Endothelial cell of umbilical vein (primary cell): ENCODE results near the gene PDAP1. TPM values are rescaled to one million over a fixed set of nuclear protein-coding genes. Genes with fewer than 3 reads are reported as not detected.

Experiments
- BruUV-seq: library from RNA; stranded (reverse); fragments of 400-500 nt; replicated peaks from 2 replicates; lab custom pipeline; 2021; lab: Mats Ljungman, UMichigan
- CTCF ChIA-PET: fragments of 300-600, 350-600 bp; sonication (Branson Sonifier 250); formaldehyde crosslinking; loops from one replicate; lab custom pipeline; 2021; ENCODE audit warnings: antibody characterized with exemption, inconsistent platforms; lab: Charles Lee
- POLR2A ChIA-PET: fragments of 300-600, 350-600 bp; sonication (Branson Sonifier 250); formaldehyde crosslinking; loops from one replicate; lab custom pipeline; 2021; ENCODE audit warnings: antibody characterized with exemption, inconsistent platforms; lab: Charles Lee
- DNase-seq: peaks from one replicate; pipeline ENCODE4 v3.0.0-alpha.2; 2011; ENCODE audit warnings: low read depth, low spot score
- FAIRE-seq: peaks from 2 replicates; lab custom pipeline; 2011; peaks lifted over from hg19 to GRCh38; lab: Jason Lieb, UNC
- H2AFZ ChIP-seq: 2 replicates; pipeline ENCODE4 v1.6.0; 2012; ENCODE audit warnings: low read depth, low read length, control low read depth, inconsistent platforms
- H3K27ac ChIP-seq: 2 replicates; pipeline ENCODE4 v1.5.1; 2011; ENCODE audit warnings: low read depth, mild to moderate bottlenecking, control low read depth, low read length, moderate library complexity; ENCODE audit not compliant: insufficient read depth
- H3K27me3 ChIP-seq, 2 experiments: 2 replicates each; pipeline versions ENCODE4 v1.6.0 to v1.6.1; 2011; ENCODE audit warnings: low read length in 2 of 2, mixed read lengths in 1 of 2; ENCODE audit not compliant: control insufficient read depth in 2 of 2, insufficient read depth in 2 of 2
- H3K36me3 ChIP-seq, 2 experiments: 2 replicates in 1 of 2; 3 replicates in 1 of 2; pipeline ENCODE4 v1.5.1; 2011; ENCODE audit warnings: low read length in 2 of 2, mild to moderate bottlenecking in 1 of 2, moderate library complexity in 1 of 2; ENCODE audit not compliant: control insufficient read depth in 2 of 2, insufficient read depth in 2 of 2; ENCODE audit errors: extremely low read depth in 1 of 2
- H3K4me1 ChIP-seq: 3 replicates; pipeline ENCODE4 v1.5.1; 2011; ENCODE audit warnings: mild to moderate bottlenecking, low read length; ENCODE audit not compliant: control insufficient read depth, insufficient read depth; ENCODE audit errors: extremely low read depth
- H3K4me2 ChIP-seq: 2 replicates; pipeline ENCODE4 v1.6.1; 2011; ENCODE audit warnings: low read length, control low read depth, mixed read lengths; ENCODE audit not compliant: insufficient read depth
- H3K4me3 ChIP-seq, 3 experiments: fragments of 200-600 bp in 1 of 3; sonication (generic), shearing (Covaris generic) in 1 of 3; replicated peaks in 1 of 3; 2 replicates each; pipeline ENCODE4 v1.5.1; 2011 to 2016; ENCODE audit warnings: control low read depth in 3 of 3, low read length in 3 of 3, mild to moderate bottlenecking in 2 of 3, inconsistent platforms in 1 of 3, low read depth in 1 of 3, moderate library complexity in 1 of 3; ENCODE audit not compliant: insufficient read depth in 1 of 3
- H3K79me2 ChIP-seq: 2 replicates; pipeline ENCODE4 v1.6.0; 2012; ENCODE audit warnings: low read length, inconsistent platforms; ENCODE audit not compliant: control insufficient read depth, insufficient read depth
- H3K9ac ChIP-seq: replicated peaks from 2 replicates; pipeline ENCODE3; 2011; ENCODE audit warnings: low read length, control low read depth; ENCODE audit not compliant: insufficient read depth; ENCODE audit errors: extremely low read depth
- H3K9me1 ChIP-seq: replicated peaks from 3 replicates; pipeline ENCODE4 v1.6.0; 2011; ENCODE audit warnings: mild to moderate bottlenecking, low read length; ENCODE audit not compliant: control insufficient read depth, insufficient read depth; ENCODE audit errors: extremely low read depth
- H3K9me3 ChIP-seq: replicated peaks from 2 replicates; pipeline ENCODE4 v1.5.1; 2012; ENCODE audit warnings: low read length, inconsistent platforms; ENCODE audit not compliant: control insufficient read depth, insufficient read depth
- H4K20me1 ChIP-seq: replicated peaks from 2 replicates; pipeline ENCODE3; 2011; ENCODE audit warnings: mild to moderate bottlenecking, low read length; ENCODE audit not compliant: control insufficient read depth, insufficient read depth; ENCODE audit errors: extremely low read depth
- EZH2 ChIP-seq: IDR thresholded peaks from 2 replicates; pipeline ENCODE4 v1.6.1; 2012; ENCODE audit warnings: borderline replicate concordance, low read depth, mild to moderate bottlenecking, moderate library complexity, low read length, inconsistent platforms; ENCODE audit not compliant: severe bottlenecking
- FOS ChIP-seq: IDR thresholded peaks from 2 replicates; pipeline ENCODE4 v1.6.1; 2011; ENCODE audit warnings: mild to moderate bottlenecking, low read length, moderate library complexity, borderline replicate concordance; ENCODE audit not compliant: insufficient read depth
- GATA2 ChIP-seq: IDR thresholded peaks from 2 replicates; pipeline ENCODE4 v1.7.0; 2011; ENCODE audit warnings: low read depth, mild to moderate bottlenecking, moderate library complexity, mixed read lengths, low read length; ENCODE audit not compliant: insufficient read length, insufficient read depth
- JUN ChIP-seq: IDR thresholded peaks from 2 replicates; pipeline ENCODE4 v1.6.1; 2011; ENCODE audit warnings: borderline replicate concordance, low read depth; ENCODE audit not compliant: insufficient read length, insufficient read depth
- MYC ChIP-seq: IDR thresholded peaks from one replicate; pipeline ENCODE4 v1.6.1; 2011; ENCODE audit warnings: mild to moderate bottlenecking, low read depth, low read length
- POLR2A ChIP-seq: IDR thresholded peaks from 2 replicates; pipeline ENCODE4 v1.6.1; 2012; ENCODE audit warnings: low read depth, mild to moderate bottlenecking, control low read depth, low read length
- POLR2AphosphoS5 ChIP-seq: IDR thresholded peaks from 2 replicates; pipeline ENCODE4 v1.6.1; 2012; ENCODE audit warnings: low read depth, mild to moderate bottlenecking, control low read depth, low read length, moderate library complexity; ENCODE audit not compliant: insufficient read depth
- dilution Hi-C: fragments of 300-500 bp; cut with MboI; formaldehyde crosslinking; loops from one replicate; pipeline ENCODE4 v1.15.0; 2019; ENCODE audit warnings: low sequenced_read_pairs; ENCODE audit not compliant: extremely low pct_ligation_motif_present
- intact Hi-C: fragments of 100-400 bp; cut with micrococcal nuclease; formaldehyde crosslinking; loops from one replicate; pipeline ENCODE4 v1.10.0; 2022
- polyA plus RNA-seq, 4 experiments: library from polyadenylated mRNA; depleted of rRNA in 3 of 4; stranded (reverse) in 3 of 4; unstranded in 1 of 4; fragments of >200 nt; gene quantifications; 2 replicates each; pipeline versions ENCODE4 v1.2.1 to v1.2.3, GENCODE V29; 2011 to 2012; ENCODE audit warnings: missing spikeins in 1 of 4
- total RNA-seq: library from RNA; stranded (reverse); gene quantifications from 2 replicates; pipeline ENCODE4 v1.2.3, GENCODE V29; 2021
- TF ChIP-seq, protein P1 (sequence below), 2 donors: IDR thresholded peaks; 1 replicate in 1 of 2; 2 replicates in 1 of 2; pipeline ENCODE4 v1.5.1; 2011; ENCODE audit warnings: low read length in 2 of 2, mild to moderate bottlenecking in 2 of 2, moderate library complexity in 2 of 2, control low read depth in 1 of 2, inconsistent platforms in 1 of 2, low read depth in 1 of 2; ENCODE audit not compliant: insufficient read depth in 1 of 2; ENCODE audit errors: extremely low read depth in 1 of 2
- TF ChIP-seq, protein P2 (sequence below): IDR thresholded peaks from 2 replicates; pipeline ENCODE4 v1.6.1; 2011; ENCODE audit not compliant: insufficient read depth, insufficient read length

The PDAP1 gene
- total and polyA plus RNA-seq, 2 donors (not counting 3 experiments of a cell fraction or from before 2014, with no cell fraction given) = 32.6 to 150 TPM

DNA sequence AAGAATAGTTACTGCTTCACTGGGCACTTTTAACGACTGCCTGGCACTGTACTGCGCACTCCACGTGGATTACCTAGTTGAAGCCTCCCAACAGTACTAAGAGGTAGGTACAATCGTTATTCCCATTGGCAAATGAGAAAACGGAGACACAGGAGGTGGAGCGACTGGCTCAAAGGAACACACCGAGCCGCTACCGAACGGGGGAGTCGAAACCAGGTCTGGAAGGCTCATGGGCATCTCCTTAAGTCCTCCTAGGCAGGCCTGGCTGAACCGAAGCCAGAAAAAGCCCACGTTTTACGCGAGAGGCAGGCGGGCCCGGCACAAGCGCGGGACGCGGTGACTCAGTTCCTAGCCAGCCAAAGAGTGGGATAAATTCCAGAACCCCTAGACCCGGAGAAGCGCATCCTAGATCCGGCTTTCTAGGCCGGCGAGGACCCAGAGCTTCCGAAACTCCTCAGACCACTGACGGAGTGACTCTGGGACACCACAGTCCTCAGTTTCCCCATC, 472 bp downstream of the PDAP1 start:
- intact Hi-C loops (loop anchor here (1.0 kb wide), 4 partner anchors 29 to 96 kb away; partner anchors contain the start of gene ZKSCAN5), dilution Hi-C loops (no loop called here)
- TF ChIP-seq POLR2AphosphoS5 (peak; percentile 18), POLR2A (peak; percentile 36), EZH2 (no peak), MYC (no peak), FOS (peak; percentile 61), JUN (no peak), GATA2 (no peak)
- TF ChIP-seq, protein P1, sequence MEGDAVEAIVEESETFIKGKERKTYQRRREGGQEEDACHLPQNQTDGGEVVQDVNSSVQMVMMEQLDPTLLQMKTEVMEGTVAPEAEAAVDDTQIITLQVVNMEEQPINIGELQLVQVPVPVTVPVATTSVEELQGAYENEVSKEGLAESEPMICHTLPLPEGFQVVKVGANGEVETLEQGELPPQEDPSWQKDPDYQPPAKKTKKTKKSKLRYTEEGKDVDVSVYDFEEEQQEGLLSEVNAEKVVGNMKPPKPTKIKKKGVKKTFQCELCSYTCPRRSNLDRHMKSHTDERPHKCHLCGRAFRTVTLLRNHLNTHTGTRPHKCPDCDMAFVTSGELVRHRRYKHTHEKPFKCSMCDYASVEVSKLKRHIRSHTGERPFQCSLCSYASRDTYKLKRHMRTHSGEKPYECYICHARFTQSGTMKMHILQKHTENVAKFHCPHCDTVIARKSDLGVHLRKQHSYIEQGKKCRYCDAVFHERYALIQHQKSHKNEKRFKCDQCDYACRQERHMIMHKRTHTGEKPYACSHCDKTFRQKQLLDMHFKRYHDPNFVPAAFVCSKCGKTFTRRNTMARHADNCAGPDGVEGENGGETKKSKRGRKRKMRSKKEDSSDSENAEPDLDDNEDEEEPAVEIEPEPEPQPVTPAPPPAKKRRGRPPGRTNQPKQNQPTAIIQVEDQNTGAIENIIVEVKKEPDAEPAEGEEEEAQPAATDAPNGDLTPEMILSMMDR (IDR thresholded peaks at IDR 0.05; ENCODE audit: extremely low read depth in 1 of 2, insufficient read depth in 1 of 2, low read depth in 1 of 2, low read length in 2 of 2) = no peak
- TF ChIP-seq, protein P2, sequence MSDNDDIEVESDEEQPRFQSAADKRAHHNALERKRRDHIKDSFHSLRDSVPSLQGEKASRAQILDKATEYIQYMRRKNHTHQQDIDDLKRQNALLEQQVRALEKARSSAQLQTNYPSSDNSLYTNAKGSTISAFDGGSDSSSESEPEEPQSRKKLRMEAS = no peak
- Histone ChIP-seq H3K79me2 (peaks cover 74% of the 10 kb centered on the region), H4K20me1 (peaks cover 3% of the 10 kb centered on the region), H3K4me3 (peak overlapping the region; percentile 33 to 96 (median 65)), H3K27ac (peak overlapping the region; percentile 79), H2AFZ (peak overlapping the region; percentile 4), H3K9me1 (no peaks in the 10 kb centered on the region), H3K4me1 (peaks cover 21% of the 10 kb centered on the region), H3K9ac (peak overlapping the region; percentile 93), H3K9me3 (no peaks in the 10 kb centered on the region), H3K27me3 (no peaks in the 10 kb centered on the region), H3K4me2 (peak overlapping the region; percentile 91), H3K36me3 (peaks cover 9 to 22% of the 10 kb centered on the region in 2 experiments)
- no TSS peak for BruUV-seq
- ChIA-PET POLR2A (interaction anchor here (1.4 to 2.0 kb wide), 2 partner anchors 8 to 28 kb away, joined by 6 to 12 read pairs; no protein-coding TSS in a partner anchor), CTCF (interaction anchor here (1.0 to 1.5 kb wide), 3 partner anchors 9 to 43 kb away, joined by 3 to 4 read pairs (median 4); no protein-coding TSS in a partner anchor)
- peak; percentile 77 for DNase-seq
- no peak for FAIRE-seq
